ENCODE measurements around the gene SBF2. TPM values are rescaled to one million over a fixed set of nuclear protein-coding genes. Genes with fewer than 3 reads are reported as not detected.

Gene SBF2
- total and polyA plus RNA-seq, 2 of the 13 experiments (the other 11 are each of a cell fraction or from before 2014, with no cell fraction given) = 24.0 to 45.8 TPM

DNA sequence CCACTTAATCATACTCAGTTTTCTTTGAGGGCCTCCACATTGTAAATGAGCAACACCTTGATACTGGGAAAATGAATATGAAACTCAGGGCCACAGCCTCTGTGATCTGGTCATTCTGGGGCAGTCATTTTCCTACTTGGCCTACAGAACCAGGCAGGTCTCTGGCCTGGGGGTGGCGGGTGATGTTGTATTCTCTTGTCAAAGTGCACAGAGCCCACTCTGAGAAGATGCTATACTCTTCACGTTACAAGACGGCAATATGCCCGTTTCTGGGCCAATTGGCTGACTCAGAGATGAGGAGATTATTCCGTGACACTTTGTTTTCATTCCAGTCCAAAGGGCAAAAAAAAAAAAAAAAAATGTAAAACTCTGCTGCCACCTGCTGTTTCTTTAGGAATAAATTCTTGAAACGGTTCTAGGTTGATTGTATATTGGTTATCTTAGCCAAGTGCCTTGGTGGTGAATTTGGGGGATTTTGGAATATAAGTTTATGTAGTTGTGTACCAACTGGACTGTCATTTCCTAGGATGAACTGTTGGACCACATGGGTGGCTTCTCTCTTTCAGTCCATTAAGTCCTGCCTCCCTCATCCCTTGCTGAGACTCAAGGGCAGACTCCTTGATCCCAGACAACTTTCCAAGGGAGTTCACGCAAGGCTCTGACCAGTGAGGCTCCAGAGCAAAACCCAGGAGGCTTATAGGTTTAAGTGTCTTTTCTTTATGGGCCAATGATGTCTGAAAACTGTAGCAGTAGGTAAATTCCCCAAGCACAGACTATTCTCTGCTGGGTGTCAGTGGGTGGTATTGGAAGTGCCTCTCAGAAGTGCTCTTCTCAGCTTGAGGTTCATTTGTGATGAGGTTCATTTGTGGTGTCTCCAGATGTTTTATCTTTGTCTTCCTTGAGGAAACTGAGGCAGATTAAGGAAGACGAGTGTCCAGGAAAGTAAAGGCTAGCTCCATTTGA, 29.1 kb upstream of the SBF2 start (continued):
- TF ChIP-seq, protein P1, sequence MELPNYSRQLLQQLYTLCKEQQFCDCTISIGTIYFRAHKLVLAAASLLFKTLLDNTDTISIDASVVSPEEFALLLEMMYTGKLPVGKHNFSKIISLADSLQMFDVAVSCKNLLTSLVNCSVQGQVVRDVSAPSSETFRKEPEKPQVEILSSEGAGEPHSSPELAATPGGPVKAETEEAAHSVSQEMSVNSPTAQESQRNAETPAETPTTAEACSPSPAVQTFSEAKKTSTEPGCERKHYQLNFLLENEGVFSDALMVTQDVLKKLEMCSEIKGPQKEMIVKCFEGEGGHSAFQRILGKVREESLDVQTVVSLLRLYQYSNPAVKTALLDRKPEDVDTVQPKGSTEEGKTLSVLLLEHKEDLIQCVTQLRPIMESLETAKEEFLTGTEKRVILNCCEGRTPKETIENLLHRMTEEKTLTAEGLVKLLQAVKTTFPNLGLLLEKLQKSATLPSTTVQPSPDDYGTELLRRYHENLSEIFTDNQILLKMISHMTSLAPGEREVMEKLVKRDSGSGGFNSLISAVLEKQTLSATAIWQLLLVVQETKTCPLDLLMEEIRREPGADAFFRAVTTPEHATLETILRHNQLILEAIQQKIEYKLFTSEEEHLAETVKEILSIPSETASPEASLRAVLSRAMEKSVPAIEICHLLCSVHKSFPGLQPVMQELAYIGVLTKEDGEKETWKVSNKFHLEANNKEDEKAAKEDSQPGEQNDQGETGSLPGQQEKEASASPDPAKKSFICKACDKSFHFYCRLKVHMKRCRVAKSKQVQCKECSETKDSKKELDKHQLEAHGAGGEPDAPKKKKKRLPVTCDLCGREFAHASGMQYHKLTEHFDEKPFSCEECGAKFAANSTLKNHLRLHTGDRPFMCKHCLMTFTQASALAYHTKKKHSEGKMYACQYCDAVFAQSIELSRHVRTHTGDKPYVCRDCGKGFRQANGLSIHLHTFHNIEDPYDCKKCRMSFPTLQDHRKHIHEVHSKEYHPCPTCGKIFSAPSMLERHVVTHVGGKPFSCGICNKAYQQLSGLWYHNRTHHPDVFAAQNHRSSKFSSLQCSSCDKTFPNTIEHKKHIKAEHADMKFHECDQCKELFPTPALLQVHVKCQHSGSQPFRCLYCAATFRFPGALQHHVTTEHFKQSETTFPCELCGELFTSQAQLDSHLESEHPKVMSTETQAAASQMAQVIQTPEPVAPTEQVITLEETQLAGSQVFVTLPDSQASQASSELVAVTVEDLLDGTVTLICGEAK (IDR thresholded peaks at IDR 0.05) = no peak
- TF ChIP-seq, protein P1 (CRISPR knock-in tag; IDR thresholded peaks at IDR 0.05) = no peak
- TF ChIP-seq MAFK (conservative IDR thresholded peaks at IDR 0.05 in 1 of 2, IDR thresholded peaks at IDR 0.05 in 1 of 2; ENCODE audit: low read length in 2 of 2) (peak; percentile 19 to 36; a peak in 2 of 4 replicates), CTCF (CRISPR knock-in tag; IDR thresholded peaks at IDR 0.05) (peak; percentile 68), ZNF674 (CRISPR knock-in tag; IDR thresholded peaks at IDR 0.05; ENCODE audit: low read depth) (no peak), ZNF563 (CRISPR knock-in tag; IDR thresholded peaks at IDR 0.05) (no peak), RNF219 (CRISPR knock-in tag; IDR thresholded peaks at IDR 0.05) (no peak), POGZ (CRISPR knock-in tag; IDR thresholded peaks at IDR 0.05) (peak; percentile 45), RXRB (CRISPR knock-in tag; IDR thresholded peaks at IDR 0.05; ENCODE audit: borderline replicate concordance) (peak; percentile 51), ZNF879 (CRISPR knock-in tag; IDR thresholded peaks at IDR 0.05) (no peak)
